ES-I3 (cell line): Measurements from ENCODE around the gene MACF1.
"Not testable (repeated sequence)": the region's sequence is repeated elsewhere in the genome, so short reads cannot be mapped to it uniquely, and the experiment has no call there.

Source experiments
- H3K36me3 ChIP-seq: 2 replicates; pipeline ENCODE4 v1.6.1; 2013; ENCODE audit warnings: mild to moderate bottlenecking, low read length, control low read depth, moderate library complexity; ENCODE audit not compliant: insufficient read depth
- H3K4me1 ChIP-seq: 2 replicates; pipeline ENCODE4 v1.6.1; 2013; ENCODE audit warnings: mild to moderate bottlenecking, control low read depth, low read length; ENCODE audit not compliant: insufficient read depth
- H3K9ac ChIP-seq: 2 replicates; pipeline ENCODE4 v1.6.1; 2013; ENCODE audit warnings: low read depth, mild to moderate bottlenecking, low read length, moderate library complexity
- H3K9me3 ChIP-seq: 2 replicates; pipeline ENCODE4 v1.6.1; 2013; ENCODE audit warnings: mild to moderate bottlenecking, low read length, moderate library complexity; ENCODE audit not compliant: control insufficient read depth, insufficient read depth

The MACF1 gene, protein sequence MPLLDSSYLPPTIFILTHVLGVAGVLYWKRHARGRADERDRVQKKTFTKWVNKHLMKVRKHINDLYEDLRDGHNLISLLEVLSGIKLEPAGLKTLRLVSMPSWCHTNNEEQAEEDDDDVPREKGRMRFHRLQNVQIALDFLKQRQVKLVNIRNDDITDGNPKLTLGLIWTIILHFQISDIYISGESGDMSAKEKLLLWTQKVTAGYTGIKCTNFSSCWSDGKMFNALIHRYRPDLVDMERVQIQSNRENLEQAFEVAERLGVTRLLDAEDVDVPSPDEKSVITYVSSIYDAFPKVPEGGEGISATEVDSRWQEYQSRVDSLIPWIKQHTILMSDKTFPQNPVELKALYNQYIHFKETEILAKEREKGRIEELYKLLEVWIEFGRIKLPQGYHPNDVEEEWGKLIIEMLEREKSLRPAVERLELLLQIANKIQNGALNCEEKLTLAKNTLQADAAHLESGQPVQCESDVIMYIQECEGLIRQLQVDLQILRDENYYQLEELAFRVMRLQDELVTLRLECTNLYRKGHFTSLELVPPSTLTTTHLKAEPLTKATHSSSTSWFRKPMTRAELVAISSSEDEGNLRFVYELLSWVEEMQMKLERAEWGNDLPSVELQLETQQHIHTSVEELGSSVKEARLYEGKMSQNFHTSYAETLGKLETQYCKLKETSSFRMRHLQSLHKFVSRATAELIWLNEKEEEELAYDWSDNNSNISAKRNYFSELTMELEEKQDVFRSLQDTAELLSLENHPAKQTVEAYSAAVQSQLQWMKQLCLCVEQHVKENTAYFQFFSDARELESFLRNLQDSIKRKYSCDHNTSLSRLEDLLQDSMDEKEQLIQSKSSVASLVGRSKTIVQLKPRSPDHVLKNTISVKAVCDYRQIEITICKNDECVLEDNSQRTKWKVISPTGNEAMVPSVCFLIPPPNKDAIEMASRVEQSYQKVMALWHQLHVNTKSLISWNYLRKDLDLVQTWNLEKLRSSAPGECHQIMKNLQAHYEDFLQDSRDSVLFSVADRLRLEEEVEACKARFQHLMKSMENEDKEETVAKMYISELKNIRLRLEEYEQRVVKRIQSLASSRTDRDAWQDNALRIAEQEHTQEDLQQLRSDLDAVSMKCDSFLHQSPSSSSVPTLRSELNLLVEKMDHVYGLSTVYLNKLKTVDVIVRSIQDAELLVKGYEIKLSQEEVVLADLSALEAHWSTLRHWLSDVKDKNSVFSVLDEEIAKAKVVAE (N-terminal part only)

GRCh38 chr1:39204441-39205081 lies at the start of gene MACF1:
MACF1 (plus strand) TSS chr1:39204695; CDS start chr1:39205023, 328 bp downstream.
- H3K9ac ChIP-seq, result no peak within 1 kb of the TSS
- peaks cover 20% of the 10 kb centered on the region for H3K4me1 ChIP-seq
- no peaks in the 10 kb centered on the region for H3K36me3 ChIP-seq
- no peaks in the 10 kb centered on the region for H3K9me3 ChIP-seq

- Histone ChIP-seq H3K9me3 (no peaks in the 10 kb centered on the region), H3K4me1 (peaks cover 57% of the 10 kb centered on the region), H3K9ac (no peak overlapping the region), H3K36me3 (no peaks in the 10 kb centered on the region)
Measured at GRCh38 chr1:39157304-39157703, 47.2 kb upstream of the MACF1 start.

GRCh38 chr1:39158327-39159086 lies 46.0 kb upstream of the MACF1 start:
- Histone ChIP-seq H3K9ac (peak overlapping the region; percentile 54), H3K9me3 (no peaks in the 10 kb centered on the region), H3K36me3 (0 out of 2 replicates have a peak, but pooled peaks cover 1% of the 10 kb centered on the region), H3K4me1 (peaks cover 50% of the 10 kb centered on the region)

GRCh38 chr1:39159224-39160036 lies 45.1 kb upstream of the MACF1 start:
- 0 out of 2 replicates have a peak, but pooled peaks cover 3% of the 10 kb centered on the region for H3K36me3 ChIP-seq
- peak overlapping the region; percentile 54 for H3K9ac ChIP-seq
- peaks cover 47% of the 10 kb centered on the region for H3K4me1 ChIP-seq
- H3K9me3 ChIP-seq, result no peaks in the 10 kb centered on the region

DNA sequence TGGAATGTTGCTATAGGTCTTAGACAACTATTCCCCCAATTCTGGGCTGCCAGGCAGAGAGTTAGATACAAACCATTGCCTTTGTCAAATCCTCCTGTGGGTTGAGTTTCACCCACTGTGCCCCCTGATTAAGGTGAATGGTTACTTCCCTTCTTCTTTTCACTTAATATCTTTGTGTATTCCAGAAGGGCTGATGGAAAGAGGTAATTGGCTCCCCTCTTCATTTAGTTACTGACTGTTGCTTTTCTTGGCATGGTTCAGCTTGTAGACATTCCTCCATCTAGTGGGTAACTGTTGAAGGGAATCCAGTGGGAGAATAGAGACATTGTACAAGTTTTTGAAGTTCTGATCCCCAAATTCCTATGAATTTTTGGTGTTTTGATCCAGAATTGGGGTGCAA lies 43.8 kb upstream of the MACF1 start:
- H3K4me1 ChIP-seq, result peaks cover 53% of the 10 kb centered on the region
- H3K9me3 ChIP-seq, result no peaks in the 10 kb centered on the region

DNA sequence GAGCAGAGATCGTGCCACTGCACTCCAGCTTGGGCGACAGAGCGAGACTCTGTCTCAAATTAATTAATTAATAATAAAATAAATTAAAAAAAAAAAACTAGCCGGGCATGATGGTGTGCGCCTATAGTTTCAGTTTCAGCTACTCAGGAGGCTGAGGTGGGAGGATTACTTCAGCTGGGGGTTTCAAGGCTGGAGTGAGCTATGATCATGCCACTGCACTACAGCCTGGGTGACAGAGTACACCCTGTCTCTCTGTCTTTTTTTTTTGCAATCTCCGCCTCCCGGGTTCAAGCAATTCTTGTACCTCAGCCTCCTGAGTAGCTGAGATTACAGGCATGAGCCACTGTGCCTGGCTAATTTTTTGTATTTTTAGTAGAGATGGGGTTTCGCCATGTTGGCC lies 42.7 kb upstream of the MACF1 start:
- not testable (repeated sequence) for H3K9ac ChIP-seq, H3K36me3 ChIP-seq, H3K9me3 ChIP-seq
- H3K4me1 ChIP-seq, result peaks cover 54% of the 10 kb centered on the region

More for the DNA sequence above, 43.8 kb upstream of the MACF1 start:
- H3K36me3 ChIP-seq, result 0 out of 2 replicates have a peak, but pooled peaks cover 3% of the 10 kb centered on the region
- peak overlapping the region; percentile 24; the same call in 1 of the 2 replicates for H3K9ac ChIP-seq

DNA sequence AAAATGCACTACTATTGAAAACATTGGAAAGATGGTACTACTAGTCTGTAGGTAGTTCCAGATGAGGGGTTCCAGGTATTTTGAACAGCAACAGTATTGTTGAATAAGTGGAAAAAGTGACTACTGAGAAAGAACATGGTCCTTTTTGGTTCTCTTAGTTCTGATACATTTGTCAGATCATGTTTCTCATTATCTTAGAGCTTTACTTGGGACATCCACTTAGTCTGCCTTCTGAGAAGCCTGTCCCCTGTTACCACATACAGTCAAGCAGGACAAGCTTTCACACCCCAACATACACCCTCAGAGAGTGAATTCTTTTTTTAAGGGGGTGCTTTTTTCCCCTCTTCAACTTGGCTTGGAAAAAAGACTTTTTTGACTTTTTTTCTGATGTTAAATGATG lies 41.0 kb upstream of the MACF1 start:
- no peaks in the 10 kb centered on the region for H3K9me3 ChIP-seq
- H3K36me3 ChIP-seq, result 0 out of 2 replicates have a peak, but pooled peaks cover 3% of the 10 kb centered on the region
- peaks cover 40% of the 10 kb centered on the region for H3K4me1 ChIP-seq
- no peak overlapping the region for H3K9ac ChIP-seq

DNA sequence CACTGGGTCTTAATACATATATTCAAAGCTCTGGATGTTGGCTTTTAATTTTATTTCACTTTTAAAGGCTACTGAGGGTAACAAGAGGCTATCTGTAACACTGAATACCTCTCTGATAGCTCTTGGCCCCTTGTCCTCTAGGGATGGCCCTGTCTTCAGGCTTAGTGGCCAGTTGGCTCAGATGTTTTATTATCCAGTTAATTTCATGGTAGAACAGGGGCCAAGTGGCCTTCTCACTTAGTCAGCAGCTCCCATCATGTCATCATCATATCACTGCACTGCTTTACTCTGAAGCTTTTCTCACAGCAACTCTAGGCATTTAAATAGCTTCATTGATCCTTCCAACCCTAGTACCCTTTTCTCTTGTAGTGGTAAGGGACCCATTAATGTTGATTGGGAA lies 40.2 kb upstream of the MACF1 start:
- 0 out of 2 replicates have a peak, but pooled peaks cover 3% of the 10 kb centered on the region for H3K36me3 ChIP-seq
- no peaks in the 10 kb centered on the region for H3K9me3 ChIP-seq
- no peak overlapping the region for H3K9ac ChIP-seq
- H3K4me1 ChIP-seq, result peaks cover 46% of the 10 kb centered on the region

DNA sequence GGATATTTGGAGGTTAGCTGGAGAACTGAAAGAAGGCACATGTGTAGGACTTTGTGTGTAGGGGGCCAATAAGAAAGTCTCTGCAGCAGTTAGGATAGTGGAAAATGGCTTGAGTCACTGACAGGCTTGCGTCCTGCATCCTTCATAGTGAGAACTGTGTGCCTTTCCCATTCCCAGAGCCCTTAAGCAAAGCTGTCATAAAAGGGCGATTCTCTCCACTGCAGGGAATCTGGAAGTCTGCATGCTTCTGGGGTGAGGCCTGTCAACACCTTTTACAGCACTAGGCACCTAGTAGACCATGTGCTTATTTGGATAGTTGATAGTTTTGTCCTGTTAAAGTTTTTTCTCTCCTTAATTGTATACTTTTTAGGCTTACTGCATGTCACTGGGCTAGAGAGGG lies 39.4 kb upstream of the MACF1 start:
- peaks cover 43% of the 10 kb centered on the region for H3K4me1 ChIP-seq
- 0 out of 2 replicates have a peak, but pooled peaks cover 3% of the 10 kb centered on the region for H3K36me3 ChIP-seq
- H3K9me3 ChIP-seq, result no peaks in the 10 kb centered on the region
- H3K9ac ChIP-seq, result no peak overlapping the region

DNA sequence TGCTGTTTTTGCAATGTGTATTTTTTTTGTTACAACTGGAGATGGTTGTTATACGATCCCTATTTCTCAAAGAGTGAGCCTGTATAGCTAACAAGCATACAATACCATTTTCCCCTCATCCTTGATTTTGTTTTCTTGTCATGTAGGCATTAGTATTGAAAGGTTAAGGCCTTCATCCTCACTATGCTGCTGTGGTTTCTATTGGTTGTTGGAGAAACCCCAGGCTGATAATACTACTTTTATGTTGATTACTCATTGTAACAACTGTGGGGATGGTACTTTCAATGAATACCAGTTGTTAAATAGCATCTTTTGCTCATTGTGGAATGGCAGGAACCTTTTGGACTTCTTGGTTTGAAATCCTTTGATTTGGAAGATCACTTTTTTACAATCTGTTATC lies 39.0 kb upstream of the MACF1 start:
- Histone ChIP-seq H3K4me1 (peaks cover 44% of the 10 kb centered on the region), H3K9ac (no peak overlapping the region), H3K9me3 (no peaks in the 10 kb centered on the region), H3K36me3 (0 out of 2 replicates have a peak, but pooled peaks cover 3% of the 10 kb centered on the region)

DNA sequence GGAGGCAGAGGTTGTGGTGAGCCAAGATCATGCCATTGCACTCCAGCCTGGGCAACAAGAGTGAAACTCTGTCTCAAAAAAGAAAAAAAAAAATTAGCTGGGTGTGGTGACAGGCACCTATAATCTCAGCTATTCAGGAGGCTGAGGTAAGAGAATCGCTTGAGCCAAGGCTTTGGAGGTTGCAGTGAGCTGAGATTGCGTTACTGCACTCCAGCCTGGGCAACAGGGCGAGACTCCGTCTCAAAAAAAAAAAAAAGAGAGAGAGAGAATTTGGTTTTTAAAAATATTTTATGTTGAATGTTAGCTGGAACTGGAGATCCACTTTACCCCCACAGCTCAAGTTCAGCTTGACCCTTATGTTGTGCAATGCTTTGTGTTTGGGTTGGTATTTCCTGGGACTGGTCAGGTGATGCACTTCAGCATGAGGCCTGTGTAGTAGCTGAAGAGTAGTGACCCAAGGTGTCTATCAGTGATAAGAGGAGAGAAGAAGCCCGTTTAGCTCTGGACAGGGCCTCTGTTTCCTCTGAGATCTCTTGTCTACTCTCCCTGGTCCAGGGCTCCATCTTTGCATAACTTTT lies 36.8 kb upstream of the MACF1 start:
- Histone ChIP-seq H3K4me1 (peaks cover 53% of the 10 kb centered on the region), H3K9me3 (no peaks in the 10 kb centered on the region), H3K36me3 (0 out of 2 replicates have a peak, but pooled peaks cover 3% of the 10 kb centered on the region), H3K9ac (no peak overlapping the region)
